ENCODE results near the gene SLC35E1. TPM values are rescaled to one million over a fixed set of nuclear protein-coding genes. Genes with fewer than 3 reads are reported as not detected.

Gene SLC35E1
- total and polyA plus RNA-seq, 2 experiments from 2014 or later, result 17.0 to 30.3 TPM

DNA sequence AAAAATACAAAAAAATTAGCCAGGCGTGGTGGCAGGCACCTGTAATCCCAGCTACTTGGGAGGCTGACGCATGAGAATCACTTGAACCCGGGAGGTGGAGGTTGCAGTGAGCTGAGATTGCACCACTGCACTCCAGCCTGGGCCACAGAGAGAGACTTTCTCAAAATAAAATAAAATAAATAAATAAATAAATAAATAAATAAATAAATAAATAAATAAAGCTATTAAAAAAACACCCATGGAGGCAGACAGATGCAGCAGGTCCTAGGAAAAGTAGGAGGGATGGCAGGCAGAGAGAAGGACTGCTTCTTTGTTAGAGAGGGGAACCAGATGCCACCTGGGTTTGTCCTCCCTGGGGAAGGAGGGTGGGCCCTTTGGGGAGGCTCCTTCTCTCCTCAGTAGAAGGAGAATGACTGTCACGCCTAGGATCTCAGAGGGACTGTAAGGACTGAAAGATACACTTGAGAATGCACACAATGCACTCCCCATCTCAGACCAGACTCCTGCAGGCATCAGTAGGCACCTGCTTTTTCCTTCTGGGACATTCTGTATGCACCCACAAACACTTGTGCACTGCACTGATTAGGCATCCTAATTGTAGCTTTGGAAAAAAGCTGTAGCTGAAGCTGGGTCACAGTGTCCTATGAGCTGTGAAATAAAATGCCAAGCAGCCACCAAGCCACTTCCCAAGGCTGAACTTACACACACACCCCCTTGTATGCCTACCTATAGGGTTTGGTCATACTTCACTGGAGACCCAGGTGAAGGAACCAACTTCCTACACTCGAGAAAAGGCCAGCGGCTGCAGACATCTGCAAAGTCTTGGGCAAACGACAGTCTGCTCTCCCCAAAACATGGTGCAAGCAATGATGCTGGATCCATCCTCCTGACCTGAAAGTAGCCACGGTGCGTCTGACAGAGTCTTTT, 18.9 kb upstream of the SLC35E1 start (continued):
- TF ChIP-seq, protein P1, sequence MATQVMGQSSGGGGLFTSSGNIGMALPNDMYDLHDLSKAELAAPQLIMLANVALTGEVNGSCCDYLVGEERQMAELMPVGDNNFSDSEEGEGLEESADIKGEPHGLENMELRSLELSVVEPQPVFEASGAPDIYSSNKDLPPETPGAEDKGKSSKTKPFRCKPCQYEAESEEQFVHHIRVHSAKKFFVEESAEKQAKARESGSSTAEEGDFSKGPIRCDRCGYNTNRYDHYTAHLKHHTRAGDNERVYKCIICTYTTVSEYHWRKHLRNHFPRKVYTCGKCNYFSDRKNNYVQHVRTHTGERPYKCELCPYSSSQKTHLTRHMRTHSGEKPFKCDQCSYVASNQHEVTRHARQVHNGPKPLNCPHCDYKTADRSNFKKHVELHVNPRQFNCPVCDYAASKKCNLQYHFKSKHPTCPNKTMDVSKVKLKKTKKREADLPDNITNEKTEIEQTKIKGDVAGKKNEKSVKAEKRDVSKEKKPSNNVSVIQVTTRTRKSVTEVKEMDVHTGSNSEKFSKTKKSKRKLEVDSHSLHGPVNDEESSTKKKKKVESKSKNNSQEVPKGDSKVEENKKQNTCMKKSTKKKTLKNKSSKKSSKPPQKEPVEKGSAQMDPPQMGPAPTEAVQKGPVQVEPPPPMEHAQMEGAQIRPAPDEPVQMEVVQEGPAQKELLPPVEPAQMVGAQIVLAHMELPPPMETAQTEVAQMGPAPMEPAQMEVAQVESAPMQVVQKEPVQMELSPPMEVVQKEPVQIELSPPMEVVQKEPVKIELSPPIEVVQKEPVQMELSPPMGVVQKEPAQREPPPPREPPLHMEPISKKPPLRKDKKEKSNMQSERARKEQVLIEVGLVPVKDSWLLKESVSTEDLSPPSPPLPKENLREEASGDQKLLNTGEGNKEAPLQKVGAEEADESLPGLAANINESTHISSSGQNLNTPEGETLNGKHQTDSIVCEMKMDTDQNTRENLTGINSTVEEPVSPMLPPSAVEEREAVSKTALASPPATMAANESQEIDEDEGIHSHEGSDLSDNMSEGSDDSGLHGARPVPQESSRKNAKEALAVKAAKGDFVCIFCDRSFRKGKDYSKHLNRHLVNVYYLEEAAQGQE (IDR thresholded peaks at IDR 0.05; ENCODE audit: unreplicated experiment), result no peak
- TF ChIP-seq NANOG (IDR thresholded peaks at IDR 0.05; ENCODE audit: borderline replicate concordance) (no peak), ZNF114 (CRISPR knock-in tag; IDR thresholded peaks at IDR 0.05) (no peak), POLR2AphosphoS5 (IDR thresholded peaks at IDR 0.05; ENCODE audit: low read depth) (no peak), ZNF331 (CRISPR knock-in tag; IDR thresholded peaks at IDR 0.05; ENCODE audit: low read depth) (no peak), STAT1 (IDR thresholded peaks at IDR 0.05; ENCODE audit: unreplicated experiment) (no peak), CREB1 (CRISPR knock-in tag; IDR thresholded peaks at IDR 0.05; ENCODE audit: low read depth) (no peak), EZH2phosphoT487 (IDR thresholded peaks at IDR 0.05; ENCODE audit: unreplicated experiment) (no peak), JUNB (IDR thresholded peaks at IDR 0.05; ENCODE audit: unreplicated experiment) (no peak)
- TF ChIP-seq, protein P2, sequence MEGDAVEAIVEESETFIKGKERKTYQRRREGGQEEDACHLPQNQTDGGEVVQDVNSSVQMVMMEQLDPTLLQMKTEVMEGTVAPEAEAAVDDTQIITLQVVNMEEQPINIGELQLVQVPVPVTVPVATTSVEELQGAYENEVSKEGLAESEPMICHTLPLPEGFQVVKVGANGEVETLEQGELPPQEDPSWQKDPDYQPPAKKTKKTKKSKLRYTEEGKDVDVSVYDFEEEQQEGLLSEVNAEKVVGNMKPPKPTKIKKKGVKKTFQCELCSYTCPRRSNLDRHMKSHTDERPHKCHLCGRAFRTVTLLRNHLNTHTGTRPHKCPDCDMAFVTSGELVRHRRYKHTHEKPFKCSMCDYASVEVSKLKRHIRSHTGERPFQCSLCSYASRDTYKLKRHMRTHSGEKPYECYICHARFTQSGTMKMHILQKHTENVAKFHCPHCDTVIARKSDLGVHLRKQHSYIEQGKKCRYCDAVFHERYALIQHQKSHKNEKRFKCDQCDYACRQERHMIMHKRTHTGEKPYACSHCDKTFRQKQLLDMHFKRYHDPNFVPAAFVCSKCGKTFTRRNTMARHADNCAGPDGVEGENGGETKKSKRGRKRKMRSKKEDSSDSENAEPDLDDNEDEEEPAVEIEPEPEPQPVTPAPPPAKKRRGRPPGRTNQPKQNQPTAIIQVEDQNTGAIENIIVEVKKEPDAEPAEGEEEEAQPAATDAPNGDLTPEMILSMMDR (conservative IDR thresholded peaks at IDR 0.05; ENCODE audit: low read depth in 2 of 2), result no peak

DNA sequence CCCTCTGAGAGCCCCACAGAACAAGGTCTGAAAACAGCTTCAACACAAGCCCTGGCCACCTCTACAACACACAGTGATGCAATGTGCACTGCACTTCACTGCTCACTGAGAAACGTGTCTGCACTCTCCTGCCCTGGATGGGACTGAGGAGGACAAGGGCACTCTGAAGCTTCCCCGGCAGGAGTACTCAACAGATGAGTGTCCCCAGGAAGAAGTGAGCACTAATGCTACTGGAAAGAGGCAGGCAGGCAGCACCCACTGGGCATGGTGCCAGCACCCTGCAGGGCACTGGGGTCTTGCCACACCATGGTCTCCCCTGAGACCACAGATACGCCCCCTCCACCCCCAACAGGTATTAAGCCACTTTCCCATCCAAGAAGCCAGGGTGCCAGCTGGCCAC, 17.7 kb upstream of the SLC35E1 start:
- Mint-ChIP-seq H3K4me3 (no peak overlapping the region), H3K36me3 (ENCODE audit: low read depth) (no peaks in the 10 kb centered on the region; the same call in 2 of the 3 replicates), H3K9me3 (no peaks in the 10 kb centered on the region), H3K4me1 (peaks cover 71% of the 10 kb centered on the region), H3K27me3 (ENCODE audit: insufficient read depth, low read depth, poor library complexity) (peaks cover 5% of the 10 kb centered on the region), H3K27ac (no peak overlapping the region)
- H3K27ac ChIP-seq (ENCODE audit: low read depth), result no peak overlapping the region
- peaks cover 45% of the 10 kb centered on the region for H4K20me1 ChIP-seq (replicated peaks; ENCODE audit: insufficient read depth)
- no peak for DNase-seq (ENCODE audit: low spot score)
- ATAC-seq, result no peak
- H3K9me2 ChIP-seq (ENCODE audit: insufficient read depth), result no peaks in the 10 kb centered on the region
- H3K4me1 ChIP-seq (ENCODE audit: insufficient read depth), result peaks cover 38% of the 10 kb centered on the region
- H3K4me2 ChIP-seq, result no peak overlapping the region
- peaks cover 100% of the 10 kb centered on the region for H3K79me2 ChIP-seq (replicated peaks; ENCODE audit: insufficient read depth)
- H3K27me3 ChIP-seq (ENCODE audit: insufficient read depth), result no peaks in the 10 kb centered on the region
- H3K4me3 ChIP-seq, result no peak overlapping the region
- no peaks in the 10 kb centered on the region for H3K36me3 ChIP-seq (ENCODE audit: insufficient read depth)
- no peaks in the 10 kb centered on the region for H3F3A ChIP-seq (replicated peaks; ENCODE audit: low read depth)
- no peak overlapping the region for H2AFZ ChIP-seq
- TF ChIP-seq JUNB (IDR thresholded peaks at IDR 0.05; ENCODE audit: unreplicated experiment) (no peak), CREB1 (CRISPR knock-in tag; IDR thresholded peaks at IDR 0.05; ENCODE audit: low read depth) (no peak), NANOG (IDR thresholded peaks at IDR 0.05; ENCODE audit: borderline replicate concordance) (no peak)
- TF ChIP-seq, protein P3, sequence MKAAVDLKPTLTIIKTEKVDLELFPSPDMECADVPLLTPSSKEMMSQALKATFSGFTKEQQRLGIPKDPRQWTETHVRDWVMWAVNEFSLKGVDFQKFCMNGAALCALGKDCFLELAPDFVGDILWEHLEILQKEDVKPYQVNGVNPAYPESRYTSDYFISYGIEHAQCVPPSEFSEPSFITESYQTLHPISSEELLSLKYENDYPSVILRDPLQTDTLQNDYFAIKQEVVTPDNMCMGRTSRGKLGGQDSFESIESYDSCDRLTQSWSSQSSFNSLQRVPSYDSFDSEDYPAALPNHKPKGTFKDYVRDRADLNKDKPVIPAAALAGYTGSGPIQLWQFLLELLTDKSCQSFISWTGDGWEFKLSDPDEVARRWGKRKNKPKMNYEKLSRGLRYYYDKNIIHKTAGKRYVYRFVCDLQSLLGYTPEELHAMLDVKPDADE (IDR thresholded peaks at IDR 0.05), result no peak
